ENCODE data around the gene TTLL8.

The TTLL8 gene

GRCh38 chr22:49999063-49999945 lies 58.8 kb downstream of the TTLL8 start:
- Histone ChIP-seq H3K4me1 (ENCODE audit: low read depth, poor library complexity, severe bottlenecking) (no peaks in the 10 kb centered on the region), H3K36me3 (ENCODE audit: insufficient read depth) (no peaks in the 10 kb centered on the region), H3K27me3 (ENCODE audit: insufficient read depth, low read depth) (no peaks in the 10 kb centered on the region), H3K4me2 (no peak overlapping the region), H4K20me1 (ENCODE audit: insufficient read depth) (no peaks in the 10 kb centered on the region), H3K4me3 (IDR thresholded peaks at IDR 0.05; ENCODE audit: insufficient read depth, low read depth, low read length) (no peak overlapping the region), H2AFZ (ENCODE audit: low read depth) (no peak overlapping the region), H3K27ac (no peak overlapping the region), H3K9ac (no peak overlapping the region), H3K79me2 (ENCODE audit: insufficient read depth, low read depth) (no peaks in the 10 kb centered on the region)
- TF ChIP-seq CTCF (conservative IDR thresholded peaks at IDR 0.05; ENCODE audit: low read depth, low read length), result no peak

GRCh38 chr22:49998718-49999062 lies 59.4 kb downstream of the TTLL8 start:
- no peaks in the 10 kb centered on the region for H3K36me3 ChIP-seq (ENCODE audit: insufficient read depth)
- H3K27ac ChIP-seq, result no peak overlapping the region
- H3K9ac ChIP-seq, result no peak overlapping the region
- no peak overlapping the region for H3K4me2 ChIP-seq
- H3K4me1 ChIP-seq (ENCODE audit: low read depth, poor library complexity, severe bottlenecking), result no peaks in the 10 kb centered on the region
- H2AFZ ChIP-seq (ENCODE audit: low read depth), result no peak overlapping the region
- no peak for TF ChIP-seq CTCF (conservative IDR thresholded peaks at IDR 0.05; ENCODE audit: low read depth, low read length)
- H3K79me2 ChIP-seq (ENCODE audit: insufficient read depth, low read depth), result no peaks in the 10 kb centered on the region
- H3K4me3 ChIP-seq (IDR thresholded peaks at IDR 0.05; ENCODE audit: insufficient read depth, low read depth, low read length), result no peak overlapping the region
- H4K20me1 ChIP-seq (ENCODE audit: insufficient read depth), result no peaks in the 10 kb centered on the region
- no peaks in the 10 kb centered on the region for H3K27me3 ChIP-seq (ENCODE audit: insufficient read depth, low read depth)

GRCh38 chr22:49997932-49998717 lies 60.0 kb downstream of the TTLL8 start:
- Histone ChIP-seq H2AFZ (ENCODE audit: low read depth) (no peak overlapping the region), H3K4me3 (IDR thresholded peaks at IDR 0.05; ENCODE audit: insufficient read depth, low read depth, low read length) (no peak overlapping the region), H3K79me2 (ENCODE audit: insufficient read depth, low read depth) (no peaks in the 10 kb centered on the region), H3K36me3 (ENCODE audit: insufficient read depth) (no peaks in the 10 kb centered on the region), H3K27me3 (ENCODE audit: insufficient read depth, low read depth) (no peaks in the 10 kb centered on the region), H3K9ac (no peak overlapping the region), H3K4me1 (ENCODE audit: low read depth, poor library complexity, severe bottlenecking) (no peaks in the 10 kb centered on the region), H3K4me2 (no peak overlapping the region), H3K27ac (no peak overlapping the region), H4K20me1 (ENCODE audit: insufficient read depth) (no peaks in the 10 kb centered on the region)
- no peak for TF ChIP-seq CTCF (conservative IDR thresholded peaks at IDR 0.05; ENCODE audit: low read depth, low read length)

GRCh38 chr22:49997251-49997599 lies 60.9 kb downstream of the TTLL8 start:
- Histone ChIP-seq H3K27me3 (ENCODE audit: insufficient read depth, low read depth) (no peaks in the 10 kb centered on the region), H3K9ac (no peak overlapping the region), H3K79me2 (ENCODE audit: insufficient read depth, low read depth) (no peaks in the 10 kb centered on the region), H4K20me1 (ENCODE audit: insufficient read depth) (no peaks in the 10 kb centered on the region), H3K4me1 (ENCODE audit: low read depth, poor library complexity, severe bottlenecking) (no peaks in the 10 kb centered on the region), H3K36me3 (ENCODE audit: insufficient read depth) (no peaks in the 10 kb centered on the region), H3K4me3 (IDR thresholded peaks at IDR 0.05; ENCODE audit: insufficient read depth, low read depth, low read length) (no peak overlapping the region), H3K4me2 (no peak overlapping the region), H2AFZ (ENCODE audit: low read depth) (no peak overlapping the region), H3K27ac (no peak overlapping the region)
- no peak for TF ChIP-seq CTCF (conservative IDR thresholded peaks at IDR 0.05; ENCODE audit: low read depth, low read length)
